Measurements from ENCODE around the gene EHD2.

- no peak for TF ChIP-seq CTCF (IDR thresholded peaks at IDR 0.05)
- TF ChIP-seq POLR2A (IDR thresholded peaks at IDR 0.05), result no peak
These were observed 39.4 kb downstream of the EHD2 start for GRCh38 chr19:47752440-47753211.

Data from ovary (tissue), 3 donors.